GM12874 (cell line): ENCODE data around the gene HPDL.

Source experiments
- CTCF ChIP-seq: IDR thresholded peaks from 2 replicates; pipeline ENCODE4 v1.5.1; 2011; ENCODE audit warnings: low read depth, mild to moderate bottlenecking, control low read depth, low read length, moderate library complexity; ENCODE audit not compliant: insufficient read depth

HPDL gene

GRCh38 chr1:45326627-45327623 lies at the start of gene HPDL:
Gene HPDL (plus strand): TSS chr1:45326895. CDS start chr1:45327149, 254 bp downstream.
- no peak for TF ChIP-seq CTCF

- no peak for TF ChIP-seq CTCF
Measured at GRCh38 chr1:45282351-45282750, 44.3 kb upstream of the HPDL start.

- TF ChIP-seq CTCF, result no peak
Measured at GRCh38 chr1:45291716-45292115, 35.0 kb upstream of the HPDL start.

- TF ChIP-seq CTCF, result no peak
Measured at GRCh38 chr1:45297666-45298356, 28.9 kb upstream of the HPDL start.

- no peak for TF ChIP-seq CTCF
Measured at GRCh38 chr1:45299296-45299695, 27.4 kb upstream of the HPDL start.

GRCh38 chr1:45299981-45300668 lies 26.6 kb upstream of the HPDL start:
- peak; percentile 67 for TF ChIP-seq CTCF

GRCh38 chr1:45300669-45300997 lies 26.1 kb upstream of the HPDL start:
- no peak for TF ChIP-seq CTCF
